ENCODE results near the gene ATP8B2. TPM values are rescaled to one million over a fixed set of nuclear protein-coding genes. Genes with fewer than 3 reads are reported as not detected.

ATP8B2 gene
- total RNA-seq, 1 donor from 2014 or later, result 38.7 TPM

- DNase-seq (ENCODE audit: low spot score), result peak; percentile 16
Measured at GRCh38 chr1:154391086-154391770, 65.9 kb downstream of the ATP8B2 start.

DNA sequence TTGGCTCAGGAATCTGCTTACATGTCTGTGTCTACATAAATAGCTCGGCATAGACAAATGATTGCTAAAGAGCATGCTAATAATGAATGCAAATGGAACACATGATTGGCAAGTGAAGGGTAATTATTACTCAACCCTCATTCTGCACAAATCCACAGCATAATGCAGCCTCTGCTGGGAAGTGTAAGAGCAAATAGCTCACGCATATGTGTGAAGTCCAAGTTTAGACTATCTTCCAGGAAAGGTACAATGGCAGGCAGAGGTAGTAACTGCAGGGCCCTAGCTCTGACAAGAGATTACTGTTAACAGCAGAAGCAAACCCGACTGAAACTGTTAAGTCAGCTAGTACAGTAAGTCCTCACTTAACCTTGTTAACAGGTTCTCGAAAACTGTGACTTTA lies 72.8 kb downstream of the ATP8B2 start:
- peak; percentile 4 for DNase-seq (ENCODE audit: low spot score)

DNA sequence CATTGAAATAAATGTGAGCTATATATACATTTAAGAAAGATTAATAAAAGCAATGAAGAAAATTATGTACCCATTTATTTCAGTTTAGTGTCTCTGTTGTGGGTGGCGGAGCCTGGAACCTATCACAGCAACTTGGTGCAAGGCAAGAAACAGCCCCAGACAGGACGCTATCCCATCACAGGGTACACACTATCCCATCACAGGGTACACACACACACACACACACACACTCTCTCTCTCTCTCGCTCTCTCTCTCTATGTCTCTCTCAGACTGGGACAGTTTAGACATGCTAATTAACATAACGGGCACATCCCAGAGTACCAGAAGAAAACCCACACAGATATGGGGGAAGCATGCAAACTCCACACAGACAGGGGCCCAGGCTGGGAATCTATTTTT lies 73.4 kb downstream of the ATP8B2 start:
- peak; percentile 24 for DNase-seq (ENCODE audit: low spot score)

DNA sequence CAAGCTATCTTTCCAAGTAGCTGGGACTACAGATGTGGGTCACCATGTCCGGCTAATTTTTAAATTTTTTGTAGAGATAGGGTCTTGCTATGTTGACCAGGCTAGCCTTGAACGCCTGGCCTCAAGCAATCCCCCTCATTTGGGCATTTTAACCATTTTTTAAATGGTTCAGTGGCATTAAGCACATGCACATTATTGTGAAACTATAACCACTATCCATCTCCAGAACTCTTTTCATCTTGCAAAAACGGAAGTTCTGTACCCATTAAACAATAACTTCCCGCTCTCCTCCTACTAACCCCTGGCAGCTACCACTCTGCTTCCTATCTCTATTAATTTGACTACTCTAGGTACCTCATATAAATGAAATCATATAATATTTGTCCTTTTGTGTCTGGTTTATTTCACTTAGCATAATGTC lies 75.1 kb downstream of the ATP8B2 start:
- no peak for DNase-seq (ENCODE audit: low spot score)

Other genes starting within 250 kb of the ATP8B2 start
- not detected for gene NUP210L, start 170.5 kb upstream of the ATP8B2 start, total RNA-seq
- 294 TPM for gene TPM3, start 133.4 kb upstream of the ATP8B2 start, total RNA-seq
- not detected for gene CFAP141, start 119.2 kb upstream of the ATP8B2 start, total RNA-seq
- 143 TPM for gene UBAP2L, start 104.6 kb upstream of the ATP8B2 start, total RNA-seq
- 81.6 TPM for gene HAX1, start 52.9 kb upstream of the ATP8B2 start, total RNA-seq
- gene AQP10, start 4.4 kb upstream of the ATP8B2 start, total RNA-seq, result not detected
- 35.6 TPM for gene IL6R, start 79.8 kb downstream of the ATP8B2 start, total RNA-seq
- 7.2 TPM for gene TDRD10, start 176.7 kb downstream of the ATP8B2 start, total RNA-seq
- gene SHE, start 176.9 kb downstream of the ATP8B2 start, total RNA-seq, result 33.1 TPM
- gene UBE2Q1, start 233.1 kb downstream of the ATP8B2 start, total RNA-seq, result 67.5 TPM
- not detected for gene CHRNB2, start 242.3 kb downstream of the ATP8B2 start, total RNA-seq